Measurements from ENCODE around the gene MBD1.

GRCh38 chr18:50276452-50276851 lies 4.9 kb downstream of the MBD1 start:
- no peak for TF ChIP-seq CTCF (IDR thresholded peaks at IDR 0.05; ENCODE audit: insufficient read depth, low read length, poor library complexity, severe bottlenecking)
- no peak for TF ChIP-seq EZH2phosphoT487 (conservative IDR thresholded peaks at IDR 0.05; ENCODE audit: low read length)
